ENCODE data around the gene MAFB. TPM values are rescaled to one million over a fixed set of nuclear protein-coding genes. Genes with fewer than 3 reads are reported as not detected.

The MAFB gene
- total RNA-seq, 1 experiment from 2014 or later: 0.85 TPM

GRCh38 chr20:40672095-40672494 lies 16.9 kb downstream of the MAFB start:
- no peak overlapping the region for H2BK120ac ChIP-seq (ENCODE audit: low read depth, low read length, poor library complexity, severe bottlenecking)
- no peaks in the 10 kb centered on the region for H3K79me2 ChIP-seq (ENCODE audit: insufficient read depth, low read length)
- peaks cover 2% of the 10 kb centered on the region; the same call in 1 of the 2 replicates for H3K27me3 ChIP-seq (ENCODE audit: insufficient read depth, low read length)
- H4K5ac ChIP-seq (ENCODE audit: insufficient read length, low read depth, low read length): no peak overlapping the region
- no peaks in the 10 kb centered on the region for H3K23me2 ChIP-seq (ENCODE audit: insufficient read length, low read depth, low read length, poor library complexity, severe bottlenecking)
- H3K27me3 Mint-ChIP-seq (ENCODE audit: low read depth): peaks cover 33% of the 10 kb centered on the region
- H2BK20ac ChIP-seq (ENCODE audit: low read depth, low read length, poor library complexity, severe bottlenecking): no peak overlapping the region
- H3K23ac ChIP-seq (ENCODE audit: insufficient read length, low read depth, low read length): no peak overlapping the region
- TF ChIP-seq CTCF (conservative IDR thresholded peaks at IDR 0.05): no peak
- H2BK12ac ChIP-seq (ENCODE audit: insufficient read length, low read depth, low read length): no peak overlapping the region
- no peak overlapping the region for H3K56ac ChIP-seq (ENCODE audit: insufficient read length, low read depth, low read length)
- DNase-seq: no peak
- no peak overlapping the region for H4K91ac ChIP-seq (ENCODE audit: insufficient read length, low read depth, low read length)
- no peak overlapping the region for H3K4me3 Mint-ChIP-seq
- peaks cover 9% of the 10 kb centered on the region; the same call in 1 of the 2 replicates for H3K4me1 ChIP-seq (ENCODE audit: insufficient read depth, low read length)
- H3T11ph ChIP-seq (ENCODE audit: low read length): no peak overlapping the region
- no peak overlapping the region for H2BK5ac ChIP-seq (ENCODE audit: insufficient read length, low read length)
- no peak overlapping the region for H4K8ac ChIP-seq (replicated peaks; ENCODE audit: insufficient read length, low read depth, low read length)
- no CpG with 5 or more reads among the region's 2 CpGs for WGBS (ENCODE audit: extremely low coverage, insufficient read length, low lambda C conversion rate)
- no peak overlapping the region for H2BK15ac ChIP-seq (ENCODE audit: low read depth, low read length)
- H3K4me2 ChIP-seq (ENCODE audit: insufficient read depth, insufficient read length, low read length): no peak overlapping the region
- H3K9me3 Mint-ChIP-seq: no peaks in the 10 kb centered on the region
- no peak overlapping the region for H3K9ac ChIP-seq (ENCODE audit: extremely low read depth, insufficient read length, low read length)
- H3K4ac ChIP-seq (ENCODE audit: low read depth, low read length): no peak overlapping the region
- H3K36me3 Mint-ChIP-seq (ENCODE audit: insufficient read depth in 1 of 3, low read depth in 3 of 3): peaks cover 0 to 2% (median 0%) of the 10 kb centered on the region in 3 experiments; a peak in 1 of 7 replicates
- H4K20me1 ChIP-seq (ENCODE audit: control insufficient read depth, insufficient read depth, insufficient read length): peaks cover 2% of the 10 kb centered on the region
- no peak overlapping the region for H3K27ac Mint-ChIP-seq
- H2AK5ac ChIP-seq (ENCODE audit: insufficient read length, low read length): no peak overlapping the region
- H3K14ac ChIP-seq (ENCODE audit: insufficient read depth, low read length): no peak overlapping the region
- no peak overlapping the region for H2AFZ ChIP-seq (ENCODE audit: low read length)
- no peak overlapping the region for H3K27ac ChIP-seq (ENCODE audit: insufficient read length, low read depth, low read length)
- H3K4me1 Mint-ChIP-seq: peaks cover 9 to 15% of the 10 kb centered on the region in 2 experiments
- H3K79me1 ChIP-seq (ENCODE audit: insufficient read depth, low read depth, low read length, poor library complexity, severe bottlenecking): no peaks in the 10 kb centered on the region
- H3K18ac ChIP-seq (ENCODE audit: insufficient read length, low read depth, low read length): no peak overlapping the region
- H3K9me3 ChIP-seq (ENCODE audit: control insufficient read depth, low read depth, low read length): no peaks in the 10 kb centered on the region
